ENCODE data around the gene DYRK4. TPM values are rescaled to one million over a fixed set of nuclear protein-coding genes. Genes with fewer than 3 reads are reported as not detected.

Gene DYRK4
- total RNA-seq, 2 experiments from 2014 or later: 5.4 to 7.2 TPM

DNA sequence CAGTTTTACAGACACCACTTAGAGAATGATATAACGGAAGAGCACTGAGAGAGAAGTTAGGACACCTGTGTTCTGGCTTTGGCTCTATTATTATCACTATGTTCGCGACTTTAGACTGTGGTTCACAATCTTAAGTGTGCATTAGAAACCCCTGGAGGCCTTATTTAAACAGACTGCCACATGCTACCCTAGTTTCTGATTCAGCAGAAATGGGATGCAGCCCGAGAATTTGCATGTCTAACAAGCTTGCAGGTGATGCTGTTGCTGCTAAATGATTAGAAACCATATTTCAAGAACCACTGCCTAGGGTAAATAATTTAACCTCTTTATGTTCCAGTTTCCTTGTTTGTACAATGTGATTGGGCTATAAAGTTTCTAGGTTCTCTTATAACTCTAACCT, 26.9 kb upstream of the DYRK4 start:
- DNase-seq (no peak), ATAC-seq (ENCODE audit: poor library complexity) (no peak)
- Histone ChIP-seq H3K36me3 (ENCODE audit: insufficient read depth, low read length) (peaks cover 32% of the 10 kb centered on the region), H3K27me3 (ENCODE audit: control insufficient read depth in 1 of 2, insufficient read depth in 2 of 2, low read length in 2 of 2) (no peaks in the 10 kb centered on the region), H3K4me1 (ENCODE audit: insufficient read depth, low read length) (peaks cover 18% of the 10 kb centered on the region), H3K9me3 (ENCODE audit: control insufficient read depth in 1 of 2, insufficient read depth in 1 of 2, low read length in 2 of 2) (no peaks in the 10 kb centered on the region), H3K4me3 (ENCODE audit: low read length) (no peak overlapping the region), H3K27ac (ENCODE audit: low read depth in 1 of 2, low read length in 2 of 2) (no peak overlapping the region)
- H3K9me3 Mint-ChIP-seq: no peaks in the 10 kb centered on the region
- no peaks in the 10 kb centered on the region for H3K27me3 Mint-ChIP-seq
- ChIA-PET CTCF (interaction anchor here (1.6 kb wide), 1 partner anchor 11 kb away, joined by 3 read pairs; no protein-coding TSS in a partner anchor), POLR2A (interaction anchor here (0.6 kb wide), 1 partner anchor 505 kb away, joined by 3 read pairs; no protein-coding TSS in a partner anchor)
- H3K27ac Mint-ChIP-seq: no peak overlapping the region
- H3K4me1 Mint-ChIP-seq (ENCODE audit: low read depth): peaks cover 36% of the 10 kb centered on the region
- H3K4me3 Mint-ChIP-seq: no peak overlapping the region
- peaks cover 34% of the 10 kb centered on the region for H3K36me3 Mint-ChIP-seq (ENCODE audit: low read depth)
- no peak for TF ChIP-seq CTCF (IDR thresholded peaks at IDR 0.05)
- intact Hi-C loops (cut with DNase I, micrococcal nuclease): loop anchor here (5.0 to 10.0 kb wide), 3 partner anchors 43 to 660 kb away; partner anchors contain the start of genes PARP11 (in 2 of the 2) and TIGAR (in 1 of the 2)

- DNase-seq (no peak), ATAC-seq (ENCODE audit: poor library complexity) (no peak)
- peaks cover 37% of the 10 kb centered on the region for H3K4me1 Mint-ChIP-seq (ENCODE audit: low read depth)
- ChIA-PET POLR2A (no interaction called here), CTCF (no interaction called here)
- Histone ChIP-seq H3K4me1 (ENCODE audit: insufficient read depth, low read length) (peaks cover 18% of the 10 kb centered on the region), H3K27me3 (ENCODE audit: control insufficient read depth in 1 of 2, insufficient read depth in 2 of 2, low read length in 2 of 2) (no peaks in the 10 kb centered on the region), H3K36me3 (ENCODE audit: insufficient read depth, low read length) (peaks cover 32% of the 10 kb centered on the region), H3K27ac (ENCODE audit: low read depth in 1 of 2, low read length in 2 of 2) (no peak overlapping the region), H3K4me3 (ENCODE audit: low read length) (no peak overlapping the region), H3K9me3 (ENCODE audit: control insufficient read depth in 1 of 2, insufficient read depth in 1 of 2, low read length in 2 of 2) (no peaks in the 10 kb centered on the region)
- intact Hi-C loops (cut with DNase I, micrococcal nuclease): loop anchor here (5.0 to 10.0 kb wide), 3 partner anchors 44 to 661 kb away; partner anchors contain the start of genes PARP11 (in 2 of the 2) and TIGAR (in 1 of the 2)
- H3K36me3 Mint-ChIP-seq (ENCODE audit: low read depth): peaks cover 32% of the 10 kb centered on the region
- TF ChIP-seq CTCF (IDR thresholded peaks at IDR 0.05): no peak
- peak overlapping the region; percentile 99 for H3K27ac Mint-ChIP-seq
- H3K4me3 Mint-ChIP-seq: no peak overlapping the region
- H3K9me3 Mint-ChIP-seq: no peaks in the 10 kb centered on the region
- no peaks in the 10 kb centered on the region for H3K27me3 Mint-ChIP-seq
Observed at GRCh38 chr12:4535871-4536270, 26.1 kb upstream of the DYRK4 start.

- H3K36me3 ChIP-seq (ENCODE audit: insufficient read depth, low read length): peaks cover 14% of the 10 kb centered on the region
- ChIA-PET CTCF (interaction anchor here (0.9 to 1.4 kb wide), 4 partner anchors 11 to 262 kb away, joined by 3 to 4 read pairs (median 3); no protein-coding TSS in a partner anchor), POLR2A (interaction anchor here (1.0 to 2.1 kb wide), 2 partner anchors 31 to 111 kb away, joined by 5 to 17 read pairs; partner anchors contain the start of genes AKAP3 and NDUFA9)
- peak within 1 kb of the TSS; percentile 98 for H3K4me3 Mint-ChIP-seq
- no peaks in the 10 kb centered on the region for H3K27me3 ChIP-seq (ENCODE audit: control insufficient read depth in 1 of 2, insufficient read depth in 2 of 2, low read length in 2 of 2)
- H3K4me3 ChIP-seq (ENCODE audit: low read length): peak within 1 kb of the TSS; percentile 80
- no peaks in the 10 kb centered on the region for H3K9me3 Mint-ChIP-seq
- H3K27ac ChIP-seq (ENCODE audit: low read depth in 1 of 2, low read length in 2 of 2): peak within 1 kb of the TSS; percentile 81 to 95
- ATAC-seq (ENCODE audit: poor library complexity): peak; percentile 99
- H3K9me3 ChIP-seq (ENCODE audit: control insufficient read depth in 1 of 2, insufficient read depth in 1 of 2, low read length in 2 of 2): no peaks in the 10 kb centered on the region
- peak; percentile 89 to 99 (median 94) for DNase-seq
- peaks cover 32% of the 10 kb centered on the region for H3K36me3 Mint-ChIP-seq (ENCODE audit: low read depth)
- H3K27me3 Mint-ChIP-seq: no peaks in the 10 kb centered on the region
- H3K4me1 ChIP-seq (ENCODE audit: insufficient read depth, low read length): peaks cover 7% of the 10 kb centered on the region
- peak within 1 kb of the TSS; percentile 99 for H3K27ac Mint-ChIP-seq
- H3K4me1 Mint-ChIP-seq (ENCODE audit: low read depth): peaks cover 37% of the 10 kb centered on the region
- TF ChIP-seq CTCF (IDR thresholded peaks at IDR 0.05): no peak
- intact Hi-C loops (cut with DNase I, micrococcal nuclease): loop anchor here (2.0 to 10.0 kb wide), 4 partner anchors 46 to 664 kb away; partner anchors contain the start of genes PARP11 (in 2 of the 2), AKAP3 (in 1 of the 2), NDUFA9 (in 1 of the 2) and TIGAR (in 1 of the 2)
Observed at GRCh38 chr12:4538207-4539160, 23.5 kb upstream of the DYRK4 start, which contains the start of gene RAD51AP1. TSS of gene RAD51AP1 (plus strand) at chr12:4538890. CDS start at chr12:4538940, 50 bp downstream.

Measured in CD4-positive, alpha-beta T cell (primary cell).